Heart right ventricle (tissue), 16 donors: ENCODE data around the gene IL1RAPL2. TPM values are rescaled to one million over a fixed set of nuclear protein-coding genes. Genes with fewer than 3 reads are reported as not detected.

Experiments used
- ATAC-seq, 8 donors: fragments of 200-7000 bp; cut with Tn5 transposase; one replicate each; pipeline ENCODE4 v1.9.1; 2020; ENCODE audit warnings: mild to moderate bottlenecking in 8 of 8, moderate library complexity in 8 of 8, moderate number of reproducible peaks in 1 of 8
- DNase-seq, 2 donors: peaks; one replicate each; pipeline ENCODE4 v3.0.0-alpha.2; 2020
- H3K27ac ChIP-seq, 10 donors: fragments of 200-600 bp; sonication (generic) in 2 of 10; one replicate each; pipeline versions ENCODE4 v1.5.0 to v1.8.0; 2020 to 2022; ENCODE audit warnings: mild to moderate bottlenecking in 3 of 10
- H3K27me3 ChIP-seq, 7 donors: fragments of 200-600 bp; one replicate each; pipeline ENCODE4 v1.8.0; 2021 to 2022; ENCODE audit warnings: mild to moderate bottlenecking in 2 of 7
- H3K36me3 ChIP-seq, 9 donors: fragments of 200-600 bp; sonication (generic) in 1 of 9; one replicate each; pipeline versions ENCODE4 v1.5.0 to v1.8.0; 2020 to 2022; ENCODE audit warnings: mild to moderate bottlenecking in 2 of 9
- H3K4me1 ChIP-seq, 9 donors: fragments of 200-600 bp; sonication (generic) in 1 of 9; one replicate each; pipeline versions ENCODE4 v1.5.0 to v1.8.0; 2020 to 2022; ENCODE audit warnings: mild to moderate bottlenecking in 4 of 9
- H3K4me3 ChIP-seq, 10 donors: fragments of 200-600 bp; sonication (generic) in 2 of 10; one replicate each; pipeline versions ENCODE4 v1.5.0 to v1.8.0; 2020 to 2022; ENCODE audit warnings: mild to moderate bottlenecking in 7 of 10, moderate library complexity in 2 of 10
- H3K9me3 ChIP-seq, 11 donors: fragments of 200-600 bp in 10 of 11; sonication (generic) in 2 of 11; one replicate each; pipeline versions ENCODE4 v1.5.0 to v1.8.0; 2013 to 2022; ENCODE audit warnings: mild to moderate bottlenecking in 2 of 11, control low read depth in 1 of 11, moderate library complexity in 1 of 11
- CTCF ChIP-seq, 9 donors: fragments of 200-600 bp; sonication (generic) in 2 of 9; IDR thresholded peaks; one replicate each; pipeline versions ENCODE4 v1.5.0 to v1.8.0; 2021 to 2022; ENCODE audit warnings: antibody characterized with exemption in 9 of 9, mild to moderate bottlenecking in 5 of 9, moderate library complexity in 1 of 9
- WGBS, 2 donors: extraction: QIAGEN DNeasy Blood & Tissue Kit; methylation state at CpG; one replicate each; pipeline ENCODE4 v1.1.7; 2013; ENCODE audit warnings: inconsistent platforms in 1 of 2; 5-methylcytosine and 5-hydroxymethylcytosine counted together
- intact Hi-C, 10 donors: fragments of 100-400 bp; cut with DNase I; formaldehyde crosslinking; loops; one replicate each; pipeline versions ENCODE4 v1.11.1 to v1.14.2; 2022
- polyA plus RNA-seq, 2 donors: library from polyadenylated mRNA; stranded (reverse); fragments of 200-250 nt; gene quantifications; one replicate each; pipeline ENCODE4 v1.2.3, GENCODE V29; 2013
- total RNA-seq, 10 donors: library from RNA; stranded (reverse); fragmentation: NEBNext Ultra II Directional in 3 of 10; extraction: Animal tissue kit (Norgen Biotek cat#: 25700) in 3 of 10; gene quantifications; one replicate each; pipeline versions ENCODE4 v1.2.1 to v1.2.4, GENCODE V29; 2021 to 2023
- donor health status: Arrhythmogenic right ventricular cardiomyopathy.
- donor health status: ischemic (EF 13 %, LVEDD 7.1; RV severe dilation, severe dysfunction).
- donor health status: healthy with polysubstance abuse.
- donor health status: DM: no; HTN: yes; CAD: no.
- donor health status: DM: no; HTN: no; CAD: no.
- donor health status: ischemic (EF 25% LVEDD 6.9; RV normal size, moderate dysfunction).
- donor health status: ischemic (EF 25% LVEDD 5.7; RV mildly dilated, moderate dysfunction).
- donor health status: healthy.
- donor health status: DM: yes; HTN: yes; CAD: no.
- donor health status: Ischemic cardiomyopathy.
- donor health status: ischemic (EF 35%, LVEDD 5.7; RV mildly dilated, moderate dysfunction).
- donor health status: nonischemic (EF 11% LVEDD 7.7; RV severe dilation, severe dysfunction).
- donor health status: DM: yes; HTN: yes; CAD: no.
- donor health status: PGD.
- donor health status: ischemic (EF 29% LVEDD 5.4; RV normal size, mild dysfunction).
- donor health status: nonischemic (EF 23%, LVEDD 6.1; RV moderate dilation, normal function).

The IL1RAPL2 gene
- total and polyA plus RNA-seq, 12 donors = 0.01 TPM; not detected in 11

- Histone ChIP-seq H3K9me3 (peaks cover 0 to 6% (median 0%) of the 10 kb centered on the region in 11 donors), H3K36me3 (no peaks in the 10 kb centered on the region), H3K27ac (no peak overlapping the region), H3K4me3 (no peak overlapping the region), H3K27me3 (no peaks in the 10 kb centered on the region), H3K4me1 (no peaks in the 10 kb centered on the region)
- 86 to 93% methylated on average over 2 of the region's 2 CpGs for WGBS, 2 donors
- ATAC-seq = no peak
- no peak for TF ChIP-seq CTCF (IDR thresholded peaks at IDR 0.05)
- intact Hi-C loops = no loop called here
- DNase-seq = no peak
Measured at GRCh38 chrX:105738162-105738561, 1172.2 kb downstream of the IL1RAPL2 start.

GRCh38 chrX:105744291-105744690 lies 1178.3 kb downstream of the IL1RAPL2 start:
- H3K4me1 ChIP-seq = no peaks in the 10 kb centered on the region
- DNase-seq = no peak
- no peaks in the 10 kb centered on the region for H3K36me3 ChIP-seq
- intact Hi-C loops = no loop called here
- H3K4me3 ChIP-seq = no peak overlapping the region
- H3K27ac ChIP-seq = no peak overlapping the region
- no peak for TF ChIP-seq CTCF (IDR thresholded peaks at IDR 0.05)
- no peak for ATAC-seq
- no peaks in the 10 kb centered on the region for H3K9me3 ChIP-seq
- peaks cover 0 to 18% (median 0%) of the 10 kb centered on the region in 7 donors for H3K27me3 ChIP-seq

GRCh38 chrX:105744946-105745345 lies 1178.9 kb downstream of the IL1RAPL2 start:
- WGBS, 2 donors = 84 to 94% methylated on average over 2 of the region's 2 CpGs
- intact Hi-C loops = no loop called here
- no peaks in the 10 kb centered on the region for H3K4me1 ChIP-seq
- H3K27me3 ChIP-seq = peaks cover 0 to 25% (median 0%) of the 10 kb centered on the region in 7 donors
- TF ChIP-seq CTCF (IDR thresholded peaks at IDR 0.05) = no peak
- DNase-seq (no peak), ATAC-seq (no peak)
- H3K36me3 ChIP-seq = no peaks in the 10 kb centered on the region
- no peak overlapping the region for H3K4me3 ChIP-seq
- no peaks in the 10 kb centered on the region for H3K9me3 ChIP-seq
- H3K27ac ChIP-seq = no peak overlapping the region

GRCh38 chrX:105745863-105746262 lies 1179.9 kb downstream of the IL1RAPL2 start:
- Histone ChIP-seq H3K36me3 (no peaks in the 10 kb centered on the region), H3K4me1 (no peaks in the 10 kb centered on the region), H3K27ac (no peak overlapping the region), H3K27me3 (peaks cover 0 to 28% (median 0%) of the 10 kb centered on the region in 7 donors), H3K9me3 (no peaks in the 10 kb centered on the region), H3K4me3 (no peak overlapping the region)
- 94 to 97% methylated on average over 2 of the region's 2 CpGs for WGBS, 2 donors
- DNase-seq = no peak
- intact Hi-C loops = no loop called here
- no peak for TF ChIP-seq CTCF (IDR thresholded peaks at IDR 0.05)
- no peak for ATAC-seq
